HepG2 (cell line): Measurements from ENCODE around the gene ANKRD13D. TPM values are rescaled to one million over a fixed set of nuclear protein-coding genes. Genes with fewer than 3 reads are reported as not detected.

Experiments used
- FOXP1 ChIP-seq, 2 experiments: fragments of 450-650 bp in 1 of 2; IDR thresholded peaks; 2 replicates each; pipeline ENCODE4 v1.6.1; 2017 to 2018; ENCODE audit warnings: antibody characterized with exemption in 1 of 2
- HBP1 ChIP-seq: IDR thresholded peaks from 2 replicates; pipeline ENCODE4 v1.6.1; 2016; ENCODE audit warnings: low read depth, control low read depth
- MATR3 ChIP-seq: sonication (generic); formaldehyde crosslinking; IDR thresholded peaks from 2 replicates; pipeline ENCODE4 v1.4.0; 2020; ENCODE audit warnings: missing genetic modification reagents
- MEF2D ChIP-seq: sonication (generic); formaldehyde crosslinking; IDR thresholded peaks from 2 replicates; pipeline ENCODE4 v1.5.1; 2020; ENCODE audit warnings: mild to moderate bottlenecking, missing genetic modification reagents
- SP2 ChIP-seq: sonication (generic); formaldehyde crosslinking; IDR thresholded peaks from 2 replicates; pipeline ENCODE4 v1.5.1; 2020; ENCODE audit warnings: mild to moderate bottlenecking, missing genetic modification reagents
- STAG1 ChIP-seq: sonication (generic); formaldehyde crosslinking; IDR thresholded peaks from 2 replicates; pipeline ENCODE4 v1.4.0; 2020; ENCODE audit warnings: missing genetic modification reagents
- TEAD3 ChIP-seq: optimal IDR thresholded peaks from 2 replicates; pipeline ENCODE3; 2016; ENCODE audit warnings: borderline replicate concordance
- ZC3H13 ChIP-seq: sonication (generic); formaldehyde crosslinking; IDR thresholded peaks from 2 replicates; pipeline ENCODE4 v1.8.1; 2023; ENCODE audit warnings: mild to moderate bottlenecking, missing genetic modification reagents, moderate library complexity
- ZFX ChIP-seq: sonication (generic); formaldehyde crosslinking; IDR thresholded peaks from 2 replicates; pipeline ENCODE4 v1.4.0; 2020; ENCODE audit warnings: mild to moderate bottlenecking, low read depth, missing genetic modification reagents, moderate library complexity
- ZNF703 ChIP-seq: sonication (generic); formaldehyde crosslinking; IDR thresholded peaks from 2 replicates; pipeline ENCODE4 v1.5.1; 2020; ENCODE audit warnings: missing genetic modification reagents, mild to moderate bottlenecking, moderate library complexity, borderline replicate concordance
- ZNF780A ChIP-seq: sonication (generic); formaldehyde crosslinking; IDR thresholded peaks from 2 replicates; pipeline ENCODE4 v1.8.0; 2022; ENCODE audit warnings: mild to moderate bottlenecking, missing genetic modification reagents, moderate library complexity
- ZUFSP ChIP-seq: sonication (generic); formaldehyde crosslinking; IDR thresholded peaks from 2 replicates; pipeline ENCODE4 v1.9.0; 2021; ENCODE audit warnings: missing genetic modification reagents, mild to moderate bottlenecking, borderline replicate concordance
- polyA plus RNA-seq, 8 experiments: library from polyadenylated mRNA; depleted of rRNA in 3 of 8; stranded (reverse) in 7 of 8; unstranded in 1 of 8; fragments of >200 nt; fragmentation: Illumina TruSeq in 4 of 8; extraction: Trizol in 4 of 8; gene quantifications; 2 replicates each; pipeline versions ENCODE4 v1.2.1 to v1.2.3, GENCODE V29; 2011 to 2016; ENCODE audit warnings: low read depth in 4 of 8, missing spikeins in 1 of 8, mixed read lengths in 1 of 8; ENCODE audit not compliant: insufficient read depth in 1 of 8
- total RNA-seq, 5 experiments: library from RNA; depleted of rRNA; stranded (reverse); fragments of >200 nt; fragmentation: Illumina TruSeq; extraction: Trizol; gene quantifications; 2 replicates each; pipeline ENCODE4 v1.2.3, GENCODE V29; 2016; ENCODE audit warnings: low read depth in 1 of 5

ANKRD13D gene
- total and polyA plus RNA-seq, 2 of the 13 experiments (the other 11 are each of a cell fraction or from before 2014, with no cell fraction given): 18.6 to 27.3 TPM

GRCh38 chr11:67287355-67288197 lies 1.5 kb upstream of the ANKRD13D start (continued):
- TF ChIP-seq SP2 (CRISPR knock-in tag): 0 out of 2 replicates have a peak, but pooled peaks have one; percentile 33
- TF ChIP-seq ZUFSP (CRISPR knock-in tag): no peak
- TF ChIP-seq ZFX: peak; percentile 30; the same call in 1 of the 2 replicates
- 0 out of 2 replicates have a peak, but pooled peaks have one; percentile 10 for TF ChIP-seq MEF2D (CRISPR knock-in tag)
- 0 out of 2 replicates have a peak, but pooled peaks have one; percentile 35 for TF ChIP-seq ZC3H13 (CRISPR knock-in tag)
- TF ChIP-seq FOXP1 (IDR thresholded peaks at IDR 0.05): no peak
- TF ChIP-seq FOXP1 (CRISPR knock-in tag; IDR thresholded peaks at IDR 0.05): no peak
- peak; percentile 10 for TF ChIP-seq TEAD3 (CRISPR knock-in tag)
- TF ChIP-seq MATR3 (CRISPR knock-in tag): no peak
- TF ChIP-seq HBP1: no peak
- 0 out of 2 replicates have a peak, but pooled peaks have one; percentile 1 for TF ChIP-seq ZNF703 (CRISPR knock-in tag)
- no peak for TF ChIP-seq STAG1 (CRISPR knock-in tag)
- TF ChIP-seq ZNF780A (CRISPR knock-in tag): 0 out of 2 replicates have a peak, but pooled peaks have one; percentile 11
